Activated CD8-positive, alpha-beta T cell treated with anti-CD3 and anti-CD28 coated beads for 36 hours (primary cell): Measurements from ENCODE around the gene CCDC91. TPM values are rescaled to one million over a fixed set of nuclear protein-coding genes. Genes with fewer than 3 reads are reported as not detected.

Experiments
- ATAC-seq: fragments of 200-7000 bp; cut with Tn5 transposase; one replicate; pipeline ENCODE4 v1.10.0; 2021; ENCODE audit warnings: mild to moderate bottlenecking, moderate library complexity
- CTCF ChIA-PET: fragments of 350-600 bp; sonication (Branson Sonifier 250); formaldehyde crosslinking; loops from one replicate; lab custom pipeline; 2021; ENCODE audit warnings: antibody characterized with exemption; lab: Charles Lee
- POLR2A ChIA-PET: fragments of 350-600 bp; sonication (Branson Sonifier 250); formaldehyde crosslinking; loops from one replicate; lab custom pipeline; 2021; ENCODE audit warnings: antibody characterized with exemption; lab: Charles Lee
- DNase-seq: peaks from one replicate; pipeline ENCODE4 v3.0.0-alpha.2; 2020
- H3K27ac Mint-ChIP-seq: one replicate; pipeline ENCODE4 v1.8.0; 2021; ENCODE audit warnings: mild to moderate bottlenecking, mixed read lengths
- H3K27me3 Mint-ChIP-seq: one replicate; pipeline ENCODE4 v1.8.0; 2021; ENCODE audit warnings: mixed read lengths
- H3K36me3 Mint-ChIP-seq: one replicate; pipeline ENCODE4 v1.8.0; 2021; ENCODE audit warnings: low read depth, mixed read lengths
- H3K4me1 Mint-ChIP-seq: one replicate; pipeline ENCODE4 v1.8.0; 2021; ENCODE audit warnings: low read depth, mixed read lengths
- H3K4me3 Mint-ChIP-seq: one replicate; pipeline ENCODE4 v1.8.0; 2021; ENCODE audit warnings: mild to moderate bottlenecking, moderate library complexity, mixed read lengths
- H3K9me3 Mint-ChIP-seq: one replicate; pipeline ENCODE4 v1.8.0; 2021; ENCODE audit warnings: mixed read lengths
- CTCF ChIP-seq: fragments of 200-600 bp; IDR thresholded peaks from one replicate; pipeline ENCODE4 v1.8.0; 2022; ENCODE audit warnings: antibody characterized with exemption, mild to moderate bottlenecking
- intact Hi-C: fragments of 100-400 bp; cut with micrococcal nuclease; formaldehyde crosslinking; loops from one replicate; pipeline ENCODE4 v1.10.0; 2022
- total RNA-seq, 2 experiments: library from RNA; stranded (reverse); gene quantifications; one replicate each; pipeline ENCODE4 v1.2.3, GENCODE V29; 2021

CCDC91 gene
- total RNA-seq, 2 experiments from 2014 or later, result 14.7 to 14.8 TPM

- no peak overlapping the region for H3K4me3 Mint-ChIP-seq
- peaks cover 1% of the 10 kb centered on the region for H3K27me3 Mint-ChIP-seq
- no peaks in the 10 kb centered on the region for H3K36me3 Mint-ChIP-seq
- no peaks in the 10 kb centered on the region for H3K4me1 Mint-ChIP-seq
- H3K27ac Mint-ChIP-seq, result no peak overlapping the region
- DNase-seq, result no peak
- H3K9me3 Mint-ChIP-seq, result peaks cover 4% of the 10 kb centered on the region
- TF ChIP-seq CTCF, result no peak
- no peak for ATAC-seq
- POLR2A ChIA-PET, result no interaction called here
- CTCF ChIA-PET, result no interaction called here
- intact Hi-C loops, result no loop called here
Measured at GRCh38 chr12:28149279-28149678, 41.0 kb upstream of the CCDC91 start.

GRCh38 chr12:28156362-28156761 is 33.9 kb upstream of the CCDC91 start:
- ChIA-PET POLR2A (no interaction called here), CTCF (interaction anchor here (1.0 to 1.3 kb wide), 3 partner anchors 13 to 35 kb away, joined by 3 to 4 read pairs (median 3); no protein-coding TSS in a partner anchor)
- ATAC-seq (no peak), DNase-seq (no peak)
- TF ChIP-seq CTCF, result no peak
- no peak overlapping the region for H3K27ac Mint-ChIP-seq
- H3K9me3 Mint-ChIP-seq, result peaks cover 4% of the 10 kb centered on the region
- H3K4me3 Mint-ChIP-seq, result no peak overlapping the region
- no peaks in the 10 kb centered on the region for H3K4me1 Mint-ChIP-seq
- peaks cover 1% of the 10 kb centered on the region for H3K27me3 Mint-ChIP-seq
- H3K36me3 Mint-ChIP-seq, result no peaks in the 10 kb centered on the region
- intact Hi-C loops, result no loop called here

GRCh38 chr12:28156804-28157203 is 33.5 kb upstream of the CCDC91 start:
- ATAC-seq, result no peak
- CTCF ChIA-PET, result interaction anchor here (1.0 kb wide), 1 partner anchor 36 kb away, joined by 3 read pairs; no protein-coding TSS in a partner anchor
- H3K27ac Mint-ChIP-seq, result no peak overlapping the region

GRCh38 chr12:28158353-28158752 is 31.9 kb upstream of the CCDC91 start:
- intact Hi-C loops, result no loop called here
- TF ChIP-seq CTCF, result no peak
- H3K4me3 Mint-ChIP-seq, result no peak overlapping the region
- H3K9me3 Mint-ChIP-seq, result no peaks in the 10 kb centered on the region
- CTCF ChIA-PET, result no interaction called here
- POLR2A ChIA-PET, result no interaction called here
- no peak for ATAC-seq
- H3K27me3 Mint-ChIP-seq, result no peaks in the 10 kb centered on the region
- H3K27ac Mint-ChIP-seq, result no peak overlapping the region
- H3K36me3 Mint-ChIP-seq, result peaks cover 4% of the 10 kb centered on the region
- DNase-seq, result no peak
- H3K4me1 Mint-ChIP-seq, result no peaks in the 10 kb centered on the region

More at GRCh38 chr12:28156804-28157203, 33.5 kb upstream of the CCDC91 start:
- Mint-ChIP-seq H3K4me3 (no peak overlapping the region), H3K36me3 (no peaks in the 10 kb centered on the region), H3K4me1 (no peaks in the 10 kb centered on the region), H3K27me3 (peaks cover 1% of the 10 kb centered on the region), H3K9me3 (peaks cover 4% of the 10 kb centered on the region)
- intact Hi-C loops, result no loop called here
- POLR2A ChIA-PET, result interaction anchor here (0.6 kb wide), 1 partner anchor 157 kb away, joined by 3 read pairs; no protein-coding TSS in a partner anchor
- no peak for DNase-seq
- TF ChIP-seq CTCF, result no peak

- peaks cover 4% of the 10 kb centered on the region for H3K36me3 Mint-ChIP-seq
- intact Hi-C loops, result no loop called here
- H3K4me3 Mint-ChIP-seq, result no peak overlapping the region
- no peaks in the 10 kb centered on the region for H3K4me1 Mint-ChIP-seq
- ChIA-PET POLR2A (no interaction called here), CTCF (no interaction called here)
- no peak for TF ChIP-seq CTCF
- DNase-seq (no peak), ATAC-seq (no peak)
- H3K27ac Mint-ChIP-seq, result no peak overlapping the region
- no peaks in the 10 kb centered on the region for H3K9me3 Mint-ChIP-seq
- peaks cover 1% of the 10 kb centered on the region for H3K27me3 Mint-ChIP-seq
Measured at GRCh38 chr12:28159688-28160087, 30.6 kb upstream of the CCDC91 start.
